Choroid plexus epithelial cell (primary cell): ENCODE measurements around the gene HOXA9.

Experiments
- DNase-seq: peaks from one replicate; pipeline ENCODE4 v3.0.0-alpha.2; 2010; ENCODE audit warnings: low read depth
- H3K4me3 ChIP-seq: 2 replicates; pipeline ENCODE4 v1.5.1; 2011; ENCODE audit warnings: low read depth, mild to moderate bottlenecking, control low read depth, low read length, moderate library complexity
- TF ChIP-seq, protein P1 (sequence below): conservative IDR thresholded peaks from 2 replicates; pipeline ENCODE4 v1.5.1; 2011; ENCODE audit warnings: low read depth, mild to moderate bottlenecking, control low read depth, inconsistent platforms, low read length, moderate library complexity

HOXA9 gene

DNA sequence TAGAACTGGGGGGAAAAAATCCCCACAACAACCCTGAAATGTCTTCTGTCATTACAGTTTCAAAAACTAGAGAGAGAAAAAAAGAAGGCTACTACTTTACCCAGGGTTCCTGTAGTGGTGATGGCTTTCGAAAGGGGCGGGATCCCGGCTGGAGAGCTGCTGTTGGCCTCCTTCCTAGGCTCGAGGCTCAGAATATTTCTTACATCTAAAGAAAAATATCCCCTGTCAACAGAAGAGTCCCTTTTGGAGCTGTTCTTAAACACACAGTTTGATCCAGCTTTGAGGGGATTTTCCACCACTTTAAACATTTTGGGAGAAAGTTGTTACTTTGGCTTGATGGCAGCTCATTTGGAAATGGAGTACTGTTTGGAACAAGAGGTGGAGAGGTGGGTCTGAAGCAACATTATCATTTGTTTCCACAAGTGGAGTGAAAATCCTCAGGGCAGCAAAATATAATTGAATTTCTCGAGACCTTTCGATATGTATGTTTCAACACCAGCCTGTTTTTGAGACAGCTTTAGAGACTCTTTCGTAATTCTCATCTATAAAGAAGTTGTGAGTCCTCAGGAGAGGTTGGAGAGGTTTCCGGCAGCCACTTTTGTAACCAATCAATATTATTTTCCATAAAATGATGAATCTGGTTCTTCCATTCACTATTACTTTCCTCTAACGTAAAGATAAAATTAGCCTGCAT is 29.5 kb upstream of the HOXA9 start:
- no peak overlapping the region for H3K4me3 ChIP-seq
- no peak for DNase-seq
- TF ChIP-seq, protein P1, sequence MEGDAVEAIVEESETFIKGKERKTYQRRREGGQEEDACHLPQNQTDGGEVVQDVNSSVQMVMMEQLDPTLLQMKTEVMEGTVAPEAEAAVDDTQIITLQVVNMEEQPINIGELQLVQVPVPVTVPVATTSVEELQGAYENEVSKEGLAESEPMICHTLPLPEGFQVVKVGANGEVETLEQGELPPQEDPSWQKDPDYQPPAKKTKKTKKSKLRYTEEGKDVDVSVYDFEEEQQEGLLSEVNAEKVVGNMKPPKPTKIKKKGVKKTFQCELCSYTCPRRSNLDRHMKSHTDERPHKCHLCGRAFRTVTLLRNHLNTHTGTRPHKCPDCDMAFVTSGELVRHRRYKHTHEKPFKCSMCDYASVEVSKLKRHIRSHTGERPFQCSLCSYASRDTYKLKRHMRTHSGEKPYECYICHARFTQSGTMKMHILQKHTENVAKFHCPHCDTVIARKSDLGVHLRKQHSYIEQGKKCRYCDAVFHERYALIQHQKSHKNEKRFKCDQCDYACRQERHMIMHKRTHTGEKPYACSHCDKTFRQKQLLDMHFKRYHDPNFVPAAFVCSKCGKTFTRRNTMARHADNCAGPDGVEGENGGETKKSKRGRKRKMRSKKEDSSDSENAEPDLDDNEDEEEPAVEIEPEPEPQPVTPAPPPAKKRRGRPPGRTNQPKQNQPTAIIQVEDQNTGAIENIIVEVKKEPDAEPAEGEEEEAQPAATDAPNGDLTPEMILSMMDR = no peak

DNA sequence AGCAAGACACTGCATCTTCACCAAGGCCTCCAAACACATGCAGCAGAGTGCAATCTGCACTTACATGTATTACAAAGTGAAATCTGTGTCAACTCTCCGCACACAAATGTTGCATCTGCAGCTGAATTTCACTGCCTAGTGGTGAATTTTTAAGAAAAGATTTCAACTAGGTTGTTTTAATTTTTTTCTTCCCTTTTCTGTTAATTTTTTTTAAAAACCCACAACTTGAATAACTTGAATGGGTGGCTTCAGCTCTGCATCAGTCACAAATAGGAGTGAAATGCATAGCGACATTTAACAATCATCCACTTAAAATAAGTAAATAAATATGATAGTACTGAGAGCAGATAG is 28.6 kb upstream of the HOXA9 start:
- no peak overlapping the region for H3K4me3 ChIP-seq
- no peak for DNase-seq

DNA sequence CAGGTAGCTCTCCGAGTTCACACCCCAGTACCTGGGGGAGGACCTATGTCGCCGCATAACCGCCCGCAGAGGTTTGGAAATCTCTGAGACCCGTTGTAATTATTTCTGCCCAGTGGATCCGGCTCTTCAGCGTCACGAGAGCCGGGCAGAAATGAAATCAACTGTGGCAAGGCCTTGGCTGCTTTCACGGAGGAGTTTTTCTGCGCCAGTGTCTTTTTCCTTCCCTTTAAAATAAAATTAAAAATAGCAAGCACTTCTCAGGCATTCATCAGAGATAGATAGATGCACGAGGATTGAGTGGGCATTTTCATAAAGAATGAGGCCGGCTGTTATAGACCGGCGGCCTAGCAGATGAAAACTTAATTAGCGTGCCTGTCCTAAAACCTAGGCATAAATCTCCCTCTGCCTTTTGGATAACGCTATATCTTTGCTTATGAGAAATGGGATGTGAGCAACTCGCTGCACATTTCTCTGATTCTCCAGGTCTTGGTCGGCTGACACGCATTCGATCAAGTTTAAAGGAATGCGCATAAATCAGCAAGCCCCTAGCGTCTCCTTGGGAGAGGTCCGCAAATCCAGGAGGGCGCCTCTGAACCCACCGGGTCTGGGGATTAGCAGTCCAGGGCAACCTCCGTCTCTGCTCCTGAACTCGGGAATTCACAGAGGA is 28.1 kb upstream of the HOXA9 start:
- no peak overlapping the region for H3K4me3 ChIP-seq
- no peak for DNase-seq
- TF ChIP-seq, protein P1 = no peak

More for the DNA sequence above, 28.6 kb upstream of the HOXA9 start:
- TF ChIP-seq, protein P1 = no peak

DNA sequence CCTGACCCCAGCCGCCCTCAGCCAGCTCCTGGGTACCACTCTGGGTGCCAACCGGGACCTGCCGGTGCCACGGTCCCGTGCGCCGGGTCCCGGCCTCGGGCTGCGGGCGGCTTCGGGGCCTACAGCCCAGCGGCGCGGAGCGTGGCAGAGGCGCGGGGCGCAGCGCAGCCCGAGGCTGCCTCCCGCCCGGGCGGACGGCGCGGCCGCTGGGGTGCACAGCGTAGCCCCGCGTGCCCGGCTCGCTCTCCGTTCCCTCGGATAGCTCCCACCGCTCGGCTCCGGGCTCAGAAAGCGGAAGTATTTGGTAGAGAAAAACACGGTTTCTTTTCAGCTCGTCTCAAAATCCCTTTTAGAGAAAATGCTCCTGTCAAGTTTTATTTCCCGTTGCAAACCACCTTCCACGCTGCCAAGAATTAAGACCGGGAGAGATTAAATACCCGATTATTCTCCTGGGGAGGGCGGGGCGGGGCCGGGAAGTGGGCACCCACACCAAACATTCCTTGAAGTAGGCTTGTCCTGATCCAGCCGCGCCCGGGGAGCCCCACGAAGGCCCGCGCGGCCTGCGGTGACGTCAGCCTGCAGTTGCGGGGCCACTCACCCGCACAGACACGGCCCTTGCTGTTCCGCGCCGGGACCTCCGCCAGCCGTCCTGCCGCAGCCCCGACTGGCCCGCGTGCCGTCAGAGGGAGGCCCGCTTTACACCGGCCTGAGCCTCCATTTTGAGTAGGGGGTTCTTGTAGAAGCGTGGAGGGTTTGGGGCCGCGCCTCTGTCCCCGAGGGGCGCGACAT is 27.4 kb upstream of the HOXA9 start:
- TF ChIP-seq, protein P1 = no peak

DNA sequence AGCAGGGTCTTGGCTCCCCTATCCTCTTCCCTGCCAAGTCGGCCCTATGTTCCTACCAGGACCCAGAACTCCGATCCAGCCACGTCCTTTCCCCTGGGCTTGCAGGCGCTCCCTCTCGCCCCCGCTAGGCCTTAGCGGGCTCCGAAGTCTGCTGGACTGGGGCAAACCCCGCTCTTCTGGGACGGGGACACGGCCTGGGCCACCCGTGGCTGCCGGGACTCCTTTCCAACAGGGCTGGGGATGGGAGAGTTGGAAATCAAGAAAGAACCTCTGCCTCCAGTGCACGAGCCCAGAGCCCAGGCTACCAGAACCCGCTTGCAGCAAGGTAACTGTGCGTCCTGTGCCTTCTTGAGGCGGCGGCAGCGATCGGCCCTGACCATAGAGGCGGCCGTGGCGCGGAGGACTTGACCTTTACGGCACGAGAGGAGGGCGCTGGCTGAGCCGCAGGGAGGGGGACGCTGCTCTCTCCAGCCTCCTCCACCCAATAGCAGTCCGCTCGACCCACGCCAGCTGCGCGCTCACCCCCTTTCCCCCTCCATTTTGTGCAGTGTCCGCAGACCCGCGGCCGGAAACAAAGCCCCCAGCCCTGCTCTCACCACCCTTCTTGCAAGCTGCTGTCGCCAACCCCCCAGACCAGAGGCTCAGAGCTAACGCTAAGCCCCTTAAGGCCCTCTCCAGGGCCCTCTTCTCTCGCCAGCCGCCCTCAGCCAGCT is 26.7 kb upstream of the HOXA9 start:
- no peak overlapping the region for H3K4me3 ChIP-seq

More for the DNA sequence above, 27.4 kb upstream of the HOXA9 start:
- no peak for DNase-seq
- H3K4me3 ChIP-seq = peak overlapping the region; percentile 17

DNA sequence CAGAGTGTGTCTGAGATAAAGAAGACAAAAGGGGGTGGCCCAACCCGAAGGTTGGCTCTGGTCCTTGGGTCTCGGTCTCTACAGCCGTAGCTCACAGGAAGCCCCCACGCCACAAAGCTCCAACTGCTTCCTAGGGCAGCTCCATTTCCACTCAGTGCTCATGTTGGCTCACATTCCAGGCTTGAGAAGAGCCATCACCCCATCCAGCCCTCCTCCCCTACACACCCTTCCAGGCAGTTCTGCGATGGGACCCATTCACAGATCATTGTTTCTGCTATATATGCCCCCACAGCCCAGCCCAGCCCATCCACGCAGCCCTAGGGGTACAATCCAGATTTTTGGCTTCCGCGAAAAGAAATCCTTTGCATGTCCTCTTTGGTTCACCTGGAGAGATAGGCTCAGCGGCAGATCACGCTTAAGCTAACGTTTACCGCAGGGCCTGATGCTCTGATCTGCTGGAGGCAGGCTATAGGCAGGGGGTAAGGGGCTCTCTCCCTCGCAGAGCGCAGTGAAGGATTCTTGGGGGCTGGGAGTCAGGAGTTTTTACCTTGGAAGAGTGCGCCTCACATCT is 25.9 kb upstream of the HOXA9 start:
- DNase-seq = no peak
- H3K4me3 ChIP-seq = no peak overlapping the region
- TF ChIP-seq, protein P1 = no peak

More for the DNA sequence above, 26.7 kb upstream of the HOXA9 start:
- DNase-seq = no peak
- TF ChIP-seq, protein P1 = no peak
